ENCODE results near the gene JAKMIP1.

JAKMIP1 gene

DNA sequence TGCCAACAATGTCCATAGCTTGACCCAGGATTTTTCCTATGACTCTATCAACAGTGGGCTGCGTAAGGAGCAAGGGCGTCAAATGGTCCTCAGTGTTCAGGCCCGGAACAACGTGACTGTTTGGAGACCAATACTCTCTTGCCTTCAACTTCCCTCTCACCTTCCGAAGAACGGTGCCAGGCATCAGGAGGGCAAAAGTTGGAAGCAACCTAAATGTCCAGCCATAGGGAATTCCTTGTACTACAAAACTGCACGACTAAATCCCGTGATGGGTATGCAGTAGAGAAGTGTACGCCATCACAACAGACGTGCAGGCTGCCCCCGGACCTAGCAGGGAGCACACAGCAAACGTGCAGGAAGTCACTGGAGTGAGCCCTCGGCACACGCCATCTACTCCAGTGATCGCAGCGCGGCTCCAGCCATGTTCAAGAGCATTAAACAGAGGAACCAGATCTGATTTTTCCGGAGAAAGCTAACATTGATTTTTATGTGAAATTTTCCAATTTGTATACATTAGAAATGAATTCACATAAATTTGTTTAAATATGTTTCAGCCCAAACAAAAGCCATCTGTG is 79.0 kb downstream of the JAKMIP1 start:
- no peaks in the 10 kb centered on the region for H3K4me1 Mint-ChIP-seq (ENCODE audit: low read depth)
- no peaks in the 10 kb centered on the region for H3K9me3 Mint-ChIP-seq
- H3K27me3 Mint-ChIP-seq = no peaks in the 10 kb centered on the region
- H3K27ac Mint-ChIP-seq = no peak overlapping the region
- H3K4me3 Mint-ChIP-seq = no peak overlapping the region
- no peaks in the 10 kb centered on the region for H3K36me3 Mint-ChIP-seq (ENCODE audit: low read depth)

DNA sequence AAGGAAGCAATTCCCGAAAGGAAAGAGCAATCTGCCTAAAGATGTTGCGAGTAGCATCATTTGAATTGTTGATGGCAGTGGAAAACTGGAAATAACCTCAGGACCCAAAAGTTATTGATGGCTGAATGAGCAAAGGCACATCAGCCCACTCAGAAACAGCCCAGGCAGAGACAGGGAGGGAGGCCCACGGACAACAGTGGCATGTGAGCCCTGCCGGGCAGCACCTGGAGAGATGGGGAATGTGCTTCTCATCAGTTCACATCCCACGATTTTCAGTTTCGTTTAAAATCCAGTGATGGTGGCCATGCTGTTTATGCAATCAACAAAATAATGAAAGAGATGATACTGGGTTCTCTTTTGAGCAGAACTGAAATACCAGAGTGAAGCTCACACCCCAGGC is 80.0 kb downstream of the JAKMIP1 start:
- Mint-ChIP-seq H3K9me3 (no peaks in the 10 kb centered on the region), H3K4me1 (ENCODE audit: low read depth) (no peaks in the 10 kb centered on the region), H3K36me3 (ENCODE audit: low read depth) (no peaks in the 10 kb centered on the region), H3K4me3 (no peak overlapping the region), H3K27me3 (peaks cover 3% of the 10 kb centered on the region), H3K27ac (no peak overlapping the region)

DNA sequence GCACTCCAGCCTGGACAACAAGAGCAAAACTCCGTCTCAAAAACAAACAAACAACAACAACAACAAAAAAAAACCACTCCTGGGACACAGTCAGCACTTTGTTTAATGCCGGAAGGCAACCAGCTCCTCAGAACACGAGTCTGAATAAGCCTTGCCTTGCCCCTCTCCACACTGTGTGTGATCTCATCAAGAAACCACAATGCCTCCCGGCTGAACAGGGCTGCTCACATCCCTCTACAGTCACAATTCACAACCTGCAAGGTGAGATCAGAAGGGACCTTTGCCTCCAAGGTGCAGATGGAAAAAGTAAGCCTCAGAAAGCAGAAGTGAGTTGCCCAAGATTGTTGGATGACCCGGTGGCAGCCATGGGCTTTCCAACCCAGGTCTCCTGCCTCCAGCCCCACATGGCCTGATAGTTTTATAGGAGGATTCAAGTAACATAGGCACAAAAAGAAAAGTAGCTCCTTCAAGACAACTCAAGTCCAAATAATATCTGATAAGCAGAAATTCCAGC is 80.8 kb downstream of the JAKMIP1 start:
- Mint-ChIP-seq H3K27me3 (peaks cover 4% of the 10 kb centered on the region), H3K4me3 (no peak overlapping the region), H3K9me3 (no peaks in the 10 kb centered on the region), H3K4me1 (ENCODE audit: low read depth) (no peaks in the 10 kb centered on the region), H3K27ac (no peak overlapping the region), H3K36me3 (ENCODE audit: low read depth) (no peaks in the 10 kb centered on the region)

DNA sequence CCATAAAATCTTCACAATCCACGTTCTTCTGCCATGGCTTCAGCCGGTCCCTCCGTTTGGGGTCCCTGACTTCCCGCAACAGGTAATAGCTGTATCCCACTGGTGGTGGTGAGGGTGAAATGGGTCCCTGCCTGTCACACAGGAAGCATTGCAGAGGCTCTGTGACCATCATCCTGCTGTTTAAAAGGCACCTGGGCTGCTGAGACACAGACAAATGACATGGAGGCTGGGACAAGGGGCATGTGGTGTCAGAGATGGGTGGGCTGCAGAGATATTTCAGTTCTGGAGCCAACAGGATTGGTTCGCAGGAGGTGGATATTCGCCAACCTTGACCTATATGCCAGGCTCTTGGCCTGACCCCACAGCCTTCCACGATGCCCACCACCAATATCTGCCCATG is 82.1 kb downstream of the JAKMIP1 start:
- Mint-ChIP-seq H3K27ac (no peak overlapping the region), H3K4me3 (no peak overlapping the region), H3K9me3 (no peaks in the 10 kb centered on the region)

DNA sequence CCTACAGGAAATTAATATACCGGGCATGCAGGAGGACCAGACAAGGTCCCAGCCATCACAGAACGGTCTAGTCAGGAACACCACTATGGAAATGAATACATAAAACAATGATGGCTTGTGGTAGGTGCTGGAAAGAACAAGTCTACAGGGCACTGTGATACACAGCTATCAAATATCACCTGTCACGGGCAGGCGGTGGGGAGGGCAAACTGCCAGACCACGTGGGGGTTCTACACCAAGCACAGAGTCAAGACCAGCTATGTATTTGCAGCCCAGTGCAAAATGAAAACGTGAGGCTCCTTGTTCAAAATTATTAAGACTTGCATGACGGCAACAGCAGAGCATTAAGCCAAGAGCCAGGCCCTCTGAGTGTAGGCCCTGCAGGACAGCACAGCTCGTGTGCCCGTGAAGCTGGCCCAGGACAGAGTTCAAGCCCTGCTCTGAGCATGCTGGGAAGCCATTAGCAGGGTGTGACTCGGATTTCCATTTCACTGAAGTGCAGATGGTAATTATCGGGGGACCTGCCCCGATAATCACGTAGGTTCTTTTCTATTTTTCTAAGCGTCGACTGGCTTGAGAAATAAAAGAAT is 83.6 kb downstream of the JAKMIP1 start:
- Mint-ChIP-seq H3K4me1 (ENCODE audit: low read depth) (no peaks in the 10 kb centered on the region), H3K9me3 (no peaks in the 10 kb centered on the region), H3K4me3 (no peak overlapping the region), H3K27me3 (peaks cover 4% of the 10 kb centered on the region), H3K36me3 (ENCODE audit: low read depth) (no peaks in the 10 kb centered on the region), H3K27ac (no peak overlapping the region)

More for the DNA sequence above, 82.1 kb downstream of the JAKMIP1 start:
- peaks cover 4% of the 10 kb centered on the region for H3K27me3 Mint-ChIP-seq
- no peaks in the 10 kb centered on the region for H3K4me1 Mint-ChIP-seq (ENCODE audit: low read depth)
- H3K36me3 Mint-ChIP-seq (ENCODE audit: low read depth) = no peaks in the 10 kb centered on the region

DNA sequence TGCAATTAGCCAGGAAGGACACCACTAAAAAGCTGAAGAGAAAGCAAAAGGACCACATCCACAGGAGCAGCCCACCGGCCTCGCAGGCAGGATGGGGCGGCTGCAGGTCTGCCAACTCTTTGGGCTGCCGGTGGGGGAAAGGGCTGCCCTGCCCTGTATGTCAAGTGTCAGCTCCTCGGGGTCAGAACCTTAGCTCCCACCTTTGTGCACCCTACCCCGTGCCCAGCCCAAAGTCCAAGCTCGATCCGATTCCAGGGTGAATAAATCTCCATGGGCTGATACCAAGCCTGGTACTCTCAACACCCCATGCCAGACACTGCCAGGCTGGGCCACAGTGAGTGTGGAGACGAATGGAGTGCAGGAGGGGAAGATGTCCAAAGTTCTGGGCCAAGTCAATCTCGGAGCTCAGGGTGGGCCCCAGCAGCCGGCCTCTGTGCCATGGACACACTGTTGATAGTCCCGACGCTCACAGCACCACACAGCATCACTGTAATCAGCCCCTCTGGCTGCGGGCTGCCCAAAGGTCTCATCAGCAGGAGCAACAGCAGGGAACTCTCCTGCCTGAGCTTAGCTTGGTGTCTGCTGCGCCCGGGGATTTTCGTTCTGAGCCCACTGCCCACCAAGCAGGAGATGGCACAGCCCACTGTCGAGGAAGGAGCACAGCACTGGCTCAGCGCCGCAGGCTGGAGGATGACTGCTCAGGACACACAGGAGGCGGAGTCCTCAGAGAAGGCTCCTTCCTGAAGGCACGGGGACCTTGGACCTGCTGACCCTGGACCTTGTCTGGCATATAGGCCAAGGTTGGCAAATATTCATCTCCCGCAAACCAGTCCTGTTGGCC is 84.4 kb downstream of the JAKMIP1 start:
- no peak overlapping the region for H3K4me3 Mint-ChIP-seq
- H3K27ac Mint-ChIP-seq = no peak overlapping the region
- H3K9me3 Mint-ChIP-seq = no peaks in the 10 kb centered on the region

DNA sequence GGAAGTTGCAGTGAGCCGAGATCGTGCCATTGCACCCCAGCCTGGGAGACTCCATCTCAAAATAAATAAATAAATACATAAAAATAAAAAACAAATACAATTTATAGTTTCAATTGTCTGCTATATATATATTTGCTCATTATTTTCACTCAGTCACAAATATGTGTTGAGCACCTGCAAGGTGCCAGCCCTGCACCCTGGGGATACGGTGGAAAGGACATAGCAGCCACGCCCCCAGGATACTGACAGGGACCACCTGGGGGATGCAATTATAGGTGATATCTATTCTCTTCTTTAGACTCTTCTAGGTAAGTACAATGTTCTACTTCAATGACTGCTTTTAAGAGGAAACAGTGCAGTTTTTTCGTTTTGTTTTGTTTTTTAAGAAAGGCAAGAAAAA is 85.0 kb downstream of the JAKMIP1 start:
- Mint-ChIP-seq H3K9me3 (no peaks in the 10 kb centered on the region), H3K27ac (no peak overlapping the region), H3K36me3 (ENCODE audit: low read depth) (no peaks in the 10 kb centered on the region), H3K4me3 (no peak overlapping the region), H3K4me1 (ENCODE audit: low read depth) (no peaks in the 10 kb centered on the region), H3K27me3 (peaks cover 4% of the 10 kb centered on the region)

More for the DNA sequence above, 84.4 kb downstream of the JAKMIP1 start:
- Mint-ChIP-seq H3K4me1 (ENCODE audit: low read depth) (no peaks in the 10 kb centered on the region), H3K27me3 (peaks cover 4% of the 10 kb centered on the region), H3K36me3 (ENCODE audit: low read depth) (no peaks in the 10 kb centered on the region)

DNA sequence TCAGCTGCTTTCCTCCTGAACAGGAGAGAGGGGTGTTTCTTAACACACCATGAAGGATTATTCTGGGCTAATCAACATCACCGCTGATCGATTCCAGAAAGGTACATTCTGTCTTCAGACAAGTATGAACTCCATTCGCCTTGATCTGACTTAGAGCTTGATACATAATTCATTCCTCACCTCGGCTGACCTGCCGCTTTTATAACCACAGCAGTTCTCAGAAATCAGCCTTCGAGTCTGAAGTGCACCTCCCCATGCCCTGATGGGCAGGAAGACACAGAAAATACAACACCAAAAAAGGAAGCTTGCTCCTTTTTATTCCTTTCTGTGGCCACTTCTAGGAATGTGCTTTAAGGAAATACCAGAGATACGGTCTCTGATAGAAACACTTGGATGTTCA is 85.7 kb downstream of the JAKMIP1 start:
- Mint-ChIP-seq H3K27me3 (peaks cover 4% of the 10 kb centered on the region), H3K9me3 (no peaks in the 10 kb centered on the region), H3K36me3 (ENCODE audit: low read depth) (no peaks in the 10 kb centered on the region), H3K4me3 (no peak overlapping the region), H3K27ac (no peak overlapping the region), H3K4me1 (ENCODE audit: low read depth) (no peaks in the 10 kb centered on the region)

DNA sequence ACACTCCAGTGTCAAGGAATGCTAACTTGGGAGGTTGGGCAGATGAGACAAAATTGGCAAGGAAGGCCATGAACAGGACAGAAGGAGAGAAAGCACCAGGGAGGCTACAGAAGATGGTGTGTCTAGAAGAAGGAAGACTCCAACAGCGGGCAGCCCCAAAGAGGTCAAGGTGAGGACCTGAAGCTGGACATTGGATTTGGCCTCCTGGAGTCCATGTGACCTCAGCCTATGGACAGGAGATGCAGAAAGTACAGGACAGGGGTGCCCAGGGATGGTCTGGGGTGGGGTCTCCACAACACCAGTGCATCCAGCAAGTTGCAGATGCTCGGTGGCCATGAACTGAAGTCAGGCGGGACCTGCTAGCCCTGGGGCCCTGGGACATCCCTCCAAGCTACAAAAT is 86.2 kb downstream of the JAKMIP1 start:
- Mint-ChIP-seq H3K36me3 (ENCODE audit: low read depth) (no peaks in the 10 kb centered on the region), H3K27me3 (peaks cover 4% of the 10 kb centered on the region), H3K27ac (no peak overlapping the region), H3K4me3 (no peak overlapping the region), H3K9me3 (no peaks in the 10 kb centered on the region), H3K4me1 (ENCODE audit: low read depth) (no peaks in the 10 kb centered on the region)

DNA sequence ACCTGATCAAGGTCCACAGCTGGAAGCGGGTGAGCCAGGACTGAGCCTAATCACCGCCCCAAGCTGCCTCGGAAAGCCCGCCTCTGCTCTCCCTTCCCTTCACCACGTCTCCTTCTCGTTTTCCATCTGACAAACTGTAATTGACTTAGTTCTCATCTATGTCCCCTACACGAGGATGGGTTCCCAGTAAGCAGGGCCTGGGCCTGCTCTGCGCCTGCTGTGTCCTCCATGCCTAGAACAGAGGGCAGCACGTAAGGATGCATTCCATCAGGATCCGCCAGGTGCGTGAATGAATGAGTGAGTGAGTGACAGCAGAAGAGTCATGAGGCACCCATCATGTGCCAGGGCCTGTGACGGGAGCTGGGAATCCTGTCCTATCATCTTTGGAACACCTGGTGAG is 86.7 kb downstream of the JAKMIP1 start:
- no peak overlapping the region for H3K27ac Mint-ChIP-seq
- H3K27me3 Mint-ChIP-seq = peaks cover 4% of the 10 kb centered on the region
- H3K9me3 Mint-ChIP-seq = no peaks in the 10 kb centered on the region
- no peak overlapping the region for H3K4me3 Mint-ChIP-seq
- H3K4me1 Mint-ChIP-seq (ENCODE audit: low read depth) = no peaks in the 10 kb centered on the region
- H3K36me3 Mint-ChIP-seq (ENCODE audit: low read depth) = no peaks in the 10 kb centered on the region

DNA sequence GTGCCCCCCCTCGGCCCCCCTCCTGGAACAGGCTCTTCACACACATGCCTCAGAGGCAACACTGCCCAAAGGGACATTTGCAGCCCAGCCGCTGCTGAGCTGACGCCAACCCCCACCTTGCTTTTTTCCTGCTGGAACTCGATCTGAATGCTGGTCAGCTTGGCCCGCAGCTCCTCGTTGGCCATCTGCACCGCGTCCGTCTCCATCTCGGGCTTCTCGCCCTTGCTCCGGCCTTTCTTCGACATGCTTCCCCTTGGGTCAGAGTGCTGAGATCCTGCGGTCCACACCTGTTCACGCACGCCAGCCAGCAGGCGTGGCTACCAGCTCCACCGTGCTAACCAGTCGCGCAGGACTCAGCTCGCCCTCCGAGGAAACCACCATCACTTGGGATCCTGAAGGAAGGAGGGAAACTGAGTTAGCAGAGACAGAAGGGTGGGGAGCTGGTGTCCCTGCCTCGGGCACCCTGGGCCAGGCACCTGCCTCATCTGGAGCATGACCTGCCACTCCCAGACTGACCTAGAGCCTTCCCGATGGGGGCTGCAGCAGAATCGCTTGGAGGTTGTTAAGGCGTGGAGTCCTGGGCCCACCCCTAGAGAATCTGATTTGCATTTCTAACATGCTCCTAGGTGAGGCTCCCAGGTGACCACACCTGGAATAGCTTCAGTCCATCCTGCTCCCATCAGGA is 87.6 kb downstream of the JAKMIP1 start:
- Mint-ChIP-seq H3K4me1 (ENCODE audit: low read depth) (no peaks in the 10 kb centered on the region), H3K4me3 (no peak overlapping the region), H3K36me3 (ENCODE audit: low read depth) (no peaks in the 10 kb centered on the region), H3K27me3 (peaks cover 4% of the 10 kb centered on the region), H3K9me3 (no peaks in the 10 kb centered on the region), H3K27ac (no peak overlapping the region)

DNA sequence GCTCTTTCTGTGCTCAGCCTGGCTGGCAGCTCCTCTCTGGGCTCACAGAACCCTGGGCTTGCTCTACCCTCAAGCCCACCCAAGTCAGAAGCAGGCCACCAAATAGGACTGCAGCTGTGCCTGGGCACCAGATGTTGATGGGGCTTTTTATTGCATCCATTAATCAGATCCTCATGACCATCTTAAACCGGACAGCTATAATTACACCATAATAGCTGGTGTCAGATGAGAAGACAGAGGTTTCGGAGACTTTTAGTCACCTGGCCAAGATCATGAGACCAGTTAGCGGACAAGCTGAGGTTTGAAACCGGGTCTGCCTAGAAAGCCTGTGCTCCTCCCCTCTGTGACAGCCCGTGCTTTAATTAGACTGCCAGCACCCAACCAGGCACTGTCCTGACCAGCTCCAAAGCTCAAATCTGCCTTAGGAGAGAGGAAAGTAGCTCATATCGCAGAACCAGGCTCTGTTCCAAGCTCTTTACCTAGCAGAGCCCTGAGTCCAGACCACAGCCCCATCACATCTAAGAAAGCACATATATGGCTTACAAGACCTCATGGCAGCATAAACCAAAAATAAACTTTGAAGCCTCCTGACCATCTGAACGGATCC is 88.9 kb downstream of the JAKMIP1 start:
- H3K27ac Mint-ChIP-seq = no peak overlapping the region
- H3K4me3 Mint-ChIP-seq = no peak overlapping the region
- H3K4me1 Mint-ChIP-seq (ENCODE audit: low read depth) = no peaks in the 10 kb centered on the region
- H3K36me3 Mint-ChIP-seq (ENCODE audit: low read depth) = peaks cover 4% of the 10 kb centered on the region
- H3K9me3 Mint-ChIP-seq = no peaks in the 10 kb centered on the region
- peaks cover 8% of the 10 kb centered on the region for H3K27me3 Mint-ChIP-seq

DNA sequence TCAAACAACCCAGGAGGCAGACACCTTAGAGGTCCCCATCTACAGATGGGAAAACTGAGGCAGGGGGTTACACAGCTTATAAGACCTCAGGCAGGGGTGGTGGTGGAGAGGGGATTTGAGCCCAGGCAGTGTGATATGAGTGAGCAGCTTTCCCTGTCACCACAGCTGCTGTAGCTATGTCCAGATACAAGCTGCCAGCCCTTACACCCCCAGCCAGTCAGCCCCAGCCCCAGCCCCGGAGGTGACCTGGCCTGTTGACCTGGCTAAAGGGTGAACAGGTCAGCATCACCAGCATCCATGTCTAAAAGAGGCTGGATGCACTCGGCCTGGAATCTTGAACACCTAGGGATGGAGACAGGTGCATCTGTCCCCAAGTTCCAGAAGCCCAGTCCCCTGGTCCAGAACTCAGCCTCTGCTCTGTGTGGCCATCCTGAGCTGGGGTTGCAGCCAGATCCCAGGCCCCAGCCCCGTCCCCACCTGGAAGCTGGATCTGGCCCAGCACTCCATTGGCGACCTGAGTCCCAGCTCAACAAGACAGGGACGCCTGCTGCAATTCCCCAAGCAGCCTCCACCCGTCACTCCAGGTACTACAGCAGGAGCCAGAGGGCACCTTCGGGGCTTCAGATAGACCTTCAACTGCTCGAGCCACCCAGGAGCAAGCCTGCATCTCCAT is 89.5 kb downstream of the JAKMIP1 start:
- Mint-ChIP-seq H3K27ac (no peak overlapping the region), H3K4me1 (ENCODE audit: low read depth) (no peaks in the 10 kb centered on the region), H3K4me3 (no peak overlapping the region), H3K9me3 (no peaks in the 10 kb centered on the region), H3K27me3 (peaks cover 11% of the 10 kb centered on the region), H3K36me3 (ENCODE audit: low read depth) (peaks cover 5% of the 10 kb centered on the region)

DNA sequence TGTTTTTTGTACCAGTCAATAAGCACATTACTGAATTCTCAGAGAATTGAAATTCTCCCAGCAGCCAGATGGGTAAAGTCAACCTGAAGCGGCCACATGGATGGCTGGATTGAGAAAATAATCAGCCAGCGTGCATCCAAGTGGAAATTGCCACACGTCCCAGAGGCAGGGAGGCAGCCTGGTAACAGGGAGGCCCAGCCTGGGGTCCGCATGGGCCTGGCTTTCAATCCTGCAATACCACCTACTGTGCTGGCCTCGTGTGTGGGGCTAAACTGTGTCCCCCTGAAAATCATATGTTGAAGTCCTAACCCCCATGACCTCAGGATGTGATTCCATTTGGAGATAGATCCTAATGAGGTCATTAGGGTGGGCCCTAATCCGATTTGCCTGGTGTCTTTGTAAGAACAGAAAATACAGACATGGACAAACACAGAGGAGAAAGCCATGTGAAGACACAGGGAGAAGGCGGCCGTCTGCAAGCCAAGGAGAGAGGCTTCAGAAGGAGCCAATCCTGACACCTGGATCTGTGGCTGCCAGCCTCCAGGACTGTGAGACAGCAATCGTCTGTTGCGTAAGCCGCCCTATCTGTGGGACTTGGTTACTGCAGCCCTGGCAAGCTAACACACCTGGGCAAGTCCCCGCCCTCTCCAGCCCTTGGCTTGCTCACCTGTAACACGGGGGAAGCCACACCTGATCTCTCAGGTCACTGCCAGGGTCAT is 90.3 kb downstream of the JAKMIP1 start:
- Mint-ChIP-seq H3K9me3 (no peaks in the 10 kb centered on the region), H3K27ac (no peak overlapping the region), H3K4me3 (no peak overlapping the region), H3K36me3 (ENCODE audit: low read depth) (peaks cover 5% of the 10 kb centered on the region), H3K4me1 (ENCODE audit: low read depth) (no peaks in the 10 kb centered on the region), H3K27me3 (peaks cover 7% of the 10 kb centered on the region)
